GM10847 (cell line): ENCODE measurements around the gene NR0B2.

Experiments used
- POLR2A ChIP-seq: IDR thresholded peaks from 2 replicates; pipeline ENCODE4 v1.6.1; 2011; ENCODE audit not compliant: insufficient read length; ENCODE audit errors: extremely low read depth

The NR0B2 gene

DNA sequence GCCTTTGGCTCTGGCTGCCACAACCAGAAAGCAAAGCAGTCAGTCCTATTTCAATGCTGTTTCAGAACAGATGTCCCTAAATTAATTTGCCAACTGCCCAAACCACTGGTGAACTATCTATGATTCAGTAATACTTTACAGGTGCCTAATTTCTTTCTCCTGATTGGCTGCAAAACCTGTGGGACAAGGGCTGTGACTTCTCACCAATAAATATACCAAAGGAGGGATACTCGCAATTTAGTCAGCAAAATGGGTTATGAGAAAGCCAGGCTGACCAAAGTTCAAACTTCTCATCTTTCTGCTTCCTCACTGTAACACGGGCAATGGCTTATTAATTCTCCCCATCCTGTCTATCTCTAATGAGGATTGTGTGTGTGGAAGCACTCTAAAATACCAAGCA is 36.4 kb downstream of the NR0B2 start:
- no peak for TF ChIP-seq POLR2A

DNA sequence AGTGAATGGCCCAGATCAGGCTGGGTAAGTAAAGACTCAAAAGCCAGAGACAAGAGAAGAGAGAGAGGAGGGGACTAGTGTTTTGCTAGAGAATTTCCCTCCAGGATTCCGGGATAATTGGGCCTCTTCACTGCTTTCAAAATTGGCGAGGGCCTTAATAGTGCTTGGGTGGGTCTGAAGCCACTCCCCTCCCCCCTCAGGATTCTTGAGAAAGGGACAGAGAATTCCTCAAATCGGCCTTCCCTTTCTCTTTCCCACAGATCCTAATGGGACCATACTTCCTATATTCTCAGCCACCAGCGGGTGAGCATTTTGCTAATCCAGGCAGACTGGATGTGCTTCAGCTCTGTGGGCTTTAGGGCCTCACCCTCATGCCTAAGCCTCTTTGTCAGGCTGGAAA is 38.9 kb downstream of the NR0B2 start:
- no peak for TF ChIP-seq POLR2A

DNA sequence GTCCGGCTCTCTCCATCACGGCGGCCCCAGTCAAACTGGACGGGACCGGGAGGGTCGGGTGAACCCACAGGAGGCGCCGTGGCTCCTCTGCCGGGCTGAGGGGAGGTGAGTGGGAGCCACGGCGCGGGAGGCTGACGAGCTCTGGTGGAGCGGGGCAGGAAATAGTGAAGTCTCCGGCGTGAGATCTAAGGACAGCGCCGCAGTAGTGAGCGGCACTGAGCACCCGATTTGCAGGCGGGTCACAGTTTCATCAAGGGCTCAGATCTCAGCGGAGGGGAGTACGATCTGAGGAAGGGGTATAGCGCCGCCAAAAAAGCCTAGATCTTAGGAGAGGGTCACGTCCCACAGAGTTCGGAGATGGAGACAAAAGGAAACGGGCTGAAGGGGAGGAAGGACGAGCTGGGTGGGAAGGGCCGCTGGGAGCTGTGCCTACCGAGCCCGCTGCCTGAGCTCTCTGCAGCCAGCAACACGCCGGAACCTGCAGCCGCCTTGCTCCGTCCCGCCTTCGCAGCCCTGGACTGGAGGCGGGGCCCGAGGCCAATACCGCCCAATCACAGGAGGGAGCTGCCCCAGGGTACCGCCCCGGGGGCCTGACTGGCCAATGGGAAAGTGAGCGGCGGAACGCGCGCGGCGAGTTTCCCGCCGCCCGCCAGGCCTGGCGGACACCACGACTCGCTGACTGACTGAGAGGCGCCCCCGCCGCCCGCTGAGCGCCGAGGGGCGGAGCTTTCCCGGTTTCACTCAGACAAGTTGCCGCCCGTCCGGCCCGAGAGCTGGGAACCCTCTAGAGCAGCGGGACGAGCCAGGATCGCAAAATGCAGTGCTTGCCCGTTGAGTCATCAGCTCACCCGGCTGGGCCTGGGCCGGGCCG is 48.9 kb downstream of the NR0B2 start:
- TF ChIP-seq POLR2A: peak; percentile 97

DNA sequence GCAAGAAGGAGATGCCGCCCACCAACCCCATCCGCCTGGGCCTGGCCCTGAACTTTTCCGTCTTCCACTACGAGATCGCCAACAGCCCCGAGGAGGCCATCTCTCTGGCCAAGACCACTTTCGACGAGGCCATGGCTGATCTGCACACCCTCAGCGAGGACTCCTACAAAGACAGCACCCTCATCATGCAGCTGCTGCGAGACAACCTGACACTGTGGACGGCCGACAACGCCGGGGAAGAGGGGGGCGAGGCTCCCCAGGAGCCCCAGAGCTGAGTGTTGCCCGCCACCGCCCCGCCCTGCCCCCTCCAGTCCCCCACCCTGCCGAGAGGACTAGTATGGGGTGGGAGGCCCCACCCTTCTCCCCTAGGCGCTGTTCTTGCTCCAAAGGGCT is 50.1 kb downstream of the NR0B2 start:
- no peak for TF ChIP-seq POLR2A

DNA sequence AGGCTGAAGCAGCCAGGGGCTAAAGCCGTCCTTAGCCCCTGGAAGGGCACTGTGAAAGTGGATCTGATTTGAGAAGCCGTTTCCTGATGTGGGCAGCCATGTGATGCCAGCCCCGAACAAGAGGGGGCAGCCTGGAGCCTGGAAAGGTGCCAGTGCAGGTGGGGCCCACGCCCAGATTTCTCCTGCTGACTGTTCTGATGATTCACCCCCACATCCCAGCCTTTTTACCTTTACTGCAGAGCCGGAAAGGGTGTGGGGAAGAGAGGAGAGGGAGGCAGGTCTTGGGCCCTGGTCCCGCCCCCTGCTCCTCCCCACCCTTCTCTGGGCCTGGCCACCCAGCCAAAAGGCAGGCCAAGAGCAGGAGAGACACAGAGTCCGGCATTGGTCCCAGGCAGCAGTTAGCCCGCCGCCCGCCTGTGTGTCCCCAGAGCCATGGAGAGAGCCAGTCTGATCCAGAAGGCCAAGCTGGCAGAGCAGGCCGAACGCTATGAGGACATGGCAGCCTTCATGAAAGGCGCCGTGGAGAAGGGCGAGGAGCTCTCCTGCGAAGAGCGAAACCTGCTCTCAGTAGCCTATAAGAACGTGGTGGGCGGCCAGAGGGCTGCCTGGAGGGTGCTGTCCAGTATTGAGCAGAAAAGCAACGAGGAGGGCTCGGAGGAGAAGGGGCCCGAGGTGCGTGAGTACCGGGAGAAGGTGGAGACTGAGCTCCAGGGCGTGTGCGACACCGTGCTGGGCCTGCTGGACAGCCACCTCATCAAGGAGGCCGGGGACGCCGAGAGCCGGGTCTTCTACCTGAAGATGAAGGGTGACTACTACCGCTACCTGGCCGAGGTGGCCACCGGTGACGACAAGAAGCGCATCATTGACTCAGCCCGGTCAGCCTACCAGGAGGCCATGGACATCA is 50.7 kb downstream of the NR0B2 start, which contains the start of gene SFN:
TSS of gene SFN (plus strand) at position 369 of the 904 bp plus-strand sequence. CDS start at position 433, 64 bp downstream.
- TF ChIP-seq POLR2A: no peak

DNA sequence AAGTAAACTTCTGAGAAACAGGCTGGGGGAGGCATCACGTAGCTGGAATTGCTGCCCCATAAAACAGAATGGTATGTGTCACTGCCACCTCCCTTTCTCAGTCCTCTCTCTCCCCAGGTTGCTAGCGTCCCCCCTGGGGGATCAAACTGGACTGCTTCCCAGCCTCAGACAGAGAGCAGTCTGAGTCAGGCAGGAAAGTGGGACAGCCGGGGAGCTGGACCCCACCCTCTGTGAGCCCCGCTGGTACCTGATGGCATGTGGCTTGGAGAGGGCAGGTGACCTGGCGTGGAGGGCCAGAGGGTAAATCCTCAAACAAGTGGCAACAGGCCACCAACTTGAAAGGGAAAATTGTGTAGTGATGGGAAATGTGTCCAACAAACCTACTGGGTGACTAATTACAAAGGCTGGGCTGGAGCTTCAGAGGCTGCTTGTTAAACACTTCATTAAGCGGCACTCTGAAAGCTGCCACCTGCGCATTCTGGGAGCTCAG is 51.8 kb downstream of the NR0B2 start:
- TF ChIP-seq POLR2A: no peak
